ENCODE measurements around the gene CAST. TPM values are rescaled to one million over a fixed set of nuclear protein-coding genes. Genes with fewer than 3 reads are reported as not detected.

The CAST gene
- total RNA-seq, 3 donors from 2014 or later = 221 to 400 (median 287) TPM

DNA sequence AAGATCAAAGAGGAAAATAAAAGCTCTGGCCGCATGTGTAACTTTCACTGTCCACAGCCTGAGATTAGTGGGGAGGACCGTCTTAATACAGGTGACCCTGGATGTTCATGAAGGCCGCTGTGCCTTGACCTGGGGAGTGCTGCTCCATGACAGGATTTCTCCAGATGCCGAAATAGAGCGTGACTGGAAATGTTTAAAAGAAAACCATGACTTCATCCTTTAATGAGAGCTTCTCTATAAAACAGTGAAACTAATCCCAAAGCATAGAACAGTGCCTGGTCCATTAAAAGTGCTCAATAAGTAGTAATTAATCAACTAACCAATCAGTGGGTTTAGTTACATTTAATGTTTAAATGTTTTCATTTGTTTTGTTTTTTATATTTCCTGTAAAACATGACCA lies 82.8 kb downstream of the CAST start:
- no peaks in the 10 kb centered on the region for H3K27me3 ChIP-seq
- no peak for TF ChIP-seq CTCF (IDR thresholded peaks at IDR 0.05)
- no peak for TF ChIP-seq POLR2AphosphoS5 (IDR thresholded peaks at IDR 0.05)
- TF ChIP-seq POLR2A (IDR thresholded peaks at IDR 0.05) = no peak
- H3K4me1 ChIP-seq = no peaks in the 10 kb centered on the region
- H3K4me3 ChIP-seq = no peak overlapping the region
- peaks cover 16% of the 10 kb centered on the region for H3K36me3 ChIP-seq
- DNase-seq (ENCODE audit: low spot score in 2 of 2) = no peak
- H3K27ac ChIP-seq = no peak overlapping the region
- no peaks in the 10 kb centered on the region for H3K9me3 ChIP-seq
- intact Hi-C loops (cut with DNase I; ENCODE audit: low total_unique reads) = no loop called here

DNA sequence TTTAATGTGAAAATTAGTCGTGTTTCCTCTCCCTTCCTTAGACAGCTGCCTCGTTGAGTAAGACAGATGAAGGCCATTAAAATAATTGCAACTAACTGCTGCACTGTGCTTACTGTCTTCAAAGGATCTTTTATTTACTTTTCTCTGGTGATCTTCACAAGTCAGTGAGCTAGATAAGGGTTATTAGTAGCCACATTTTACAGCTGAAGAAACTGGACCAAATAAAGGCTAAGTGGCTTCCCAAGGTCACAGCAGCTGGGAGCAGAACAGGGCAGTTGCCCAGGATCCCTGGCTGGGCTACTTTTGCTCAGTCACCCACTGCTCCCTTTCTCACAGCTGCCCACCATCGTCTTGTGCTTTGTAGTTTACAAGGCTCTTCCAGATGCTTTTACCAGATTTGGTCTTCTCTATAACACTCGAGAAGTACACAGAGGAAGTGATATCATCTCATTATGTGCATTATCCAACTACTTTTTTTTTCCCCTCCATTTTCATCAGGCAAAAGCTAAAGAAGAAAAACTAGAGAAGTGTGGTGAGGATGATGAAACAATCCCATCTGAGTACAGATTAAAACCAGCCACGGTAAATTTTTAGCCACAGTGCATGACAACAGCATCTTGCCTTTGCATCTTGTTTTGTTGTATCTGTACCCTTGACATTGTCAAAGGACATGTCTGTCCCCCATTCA lies 83.8 kb downstream of the CAST start:
- no peaks in the 10 kb centered on the region for H3K27me3 ChIP-seq
- H3K27ac ChIP-seq = peak overlapping the region; percentile 1 to 17
- DNase-seq (ENCODE audit: low spot score in 2 of 2) = no peak
- no peaks in the 10 kb centered on the region for H3K4me1 ChIP-seq
- no peak overlapping the region for H3K4me3 ChIP-seq
- intact Hi-C loops (cut with DNase I; ENCODE audit: low total_unique reads) = no loop called here
- TF ChIP-seq POLR2A (IDR thresholded peaks at IDR 0.05) (no peak), CTCF (IDR thresholded peaks at IDR 0.05) (no peak), POLR2AphosphoS5 (IDR thresholded peaks at IDR 0.05) (no peak)
- H3K9me3 ChIP-seq = no peaks in the 10 kb centered on the region
- H3K36me3 ChIP-seq = peaks cover 14% of the 10 kb centered on the region

GRCh38 chr5:96747720-96748119 lies 85.5 kb downstream of the CAST start:
- no peak for TF ChIP-seq CTCF (IDR thresholded peaks at IDR 0.05)
- TF ChIP-seq POLR2AphosphoS5 (IDR thresholded peaks at IDR 0.05) = no peak
- H3K9me3 ChIP-seq = no peaks in the 10 kb centered on the region
- no peak overlapping the region for H3K27ac ChIP-seq
- no peak for DNase-seq (ENCODE audit: low spot score in 2 of 2)
- H3K4me3 ChIP-seq = no peak overlapping the region
- intact Hi-C loops (cut with DNase I; ENCODE audit: low total_unique reads) = no loop called here
- H3K4me1 ChIP-seq = no peaks in the 10 kb centered on the region
- no peaks in the 10 kb centered on the region for H3K36me3 ChIP-seq
- H3K27me3 ChIP-seq = no peaks in the 10 kb centered on the region

DNA sequence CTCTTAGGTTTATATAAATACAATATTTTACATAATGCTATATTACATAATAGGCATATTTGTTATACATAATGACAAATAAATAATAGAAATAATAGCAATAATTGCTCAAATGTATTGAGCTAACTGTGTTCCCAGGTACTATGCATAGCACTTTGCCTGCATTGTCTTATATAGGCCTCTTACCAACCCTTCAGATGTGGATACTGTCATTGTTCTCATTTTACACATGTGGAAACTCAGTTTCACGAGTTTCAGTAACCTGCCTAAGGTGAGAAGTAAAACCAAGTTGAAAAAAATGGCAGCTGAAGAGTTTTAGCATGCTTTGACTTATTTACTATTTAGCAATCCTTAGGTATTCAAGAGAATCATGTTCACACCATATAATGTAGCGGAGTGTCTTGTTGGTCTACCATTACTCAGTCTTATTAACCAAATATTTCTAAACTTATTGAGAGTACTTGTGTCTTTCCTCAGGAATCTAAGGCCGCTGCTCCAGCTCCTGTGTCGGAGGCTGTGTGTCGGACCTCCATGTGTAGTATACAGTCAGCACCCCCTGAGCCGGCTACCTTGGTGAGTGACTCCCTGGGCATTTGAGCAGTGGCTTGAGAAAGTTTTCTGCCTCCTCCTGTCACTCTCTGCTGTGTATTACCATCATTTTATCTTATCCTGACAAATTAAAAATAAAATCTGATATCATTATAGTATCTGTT lies 88.1 kb downstream of the CAST start:
- H3K27ac ChIP-seq = no peak overlapping the region
- no peaks in the 10 kb centered on the region for H3K36me3 ChIP-seq
- no peak for DNase-seq (ENCODE audit: low spot score in 2 of 2)
- H3K9me3 ChIP-seq = no peaks in the 10 kb centered on the region
- intact Hi-C loops (cut with DNase I; ENCODE audit: low total_unique reads) = no loop called here
- H3K27me3 ChIP-seq = no peaks in the 10 kb centered on the region
- H3K4me3 ChIP-seq = no peak overlapping the region
- TF ChIP-seq CTCF (IDR thresholded peaks at IDR 0.05) = no peak
- TF ChIP-seq POLR2AphosphoS5 (IDR thresholded peaks at IDR 0.05) = no peak
- TF ChIP-seq POLR2A (IDR thresholded peaks at IDR 0.05) = no peak
- H3K4me1 ChIP-seq = no peaks in the 10 kb centered on the region
